ENCODE measurements around the gene SLX4.

DNA sequence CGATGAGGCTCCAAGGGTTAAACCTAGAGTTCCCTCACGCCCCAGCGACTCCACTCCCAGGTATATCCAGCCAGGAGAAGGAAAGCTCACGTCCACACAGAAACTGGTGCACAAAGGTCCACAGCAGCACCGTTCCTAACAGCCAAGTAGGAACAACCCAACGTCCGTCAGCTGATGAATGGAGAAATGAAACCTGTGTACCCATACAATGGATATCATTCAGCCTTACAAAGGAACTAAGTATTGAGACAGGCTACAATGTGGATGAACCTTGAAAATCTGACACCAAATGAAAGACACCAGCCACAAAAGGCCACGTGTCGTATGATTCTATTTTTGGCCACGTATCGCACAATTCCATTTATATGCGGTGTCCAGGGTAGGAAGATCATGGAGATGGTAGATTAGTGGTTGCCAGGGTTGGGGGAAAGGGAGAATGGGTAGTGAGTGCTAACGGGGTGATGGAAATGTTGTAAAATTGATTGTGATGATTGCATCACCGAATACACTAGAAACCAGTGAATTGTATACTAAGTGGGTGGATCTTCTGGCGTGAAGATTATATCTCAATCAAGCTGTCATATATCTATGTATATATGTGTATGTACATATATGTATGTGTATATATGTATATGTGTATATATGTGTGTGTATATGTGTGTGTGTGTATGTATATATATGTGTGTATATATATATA, 64.3 kb downstream of the SLX4 start:
- TF ChIP-seq EZH2 (IDR thresholded peaks at IDR 0.05; ENCODE audit: insufficient read depth, poor library complexity, severe bottlenecking) (no peak), EZH2phosphoT487 (IDR thresholded peaks at IDR 0.05; ENCODE audit: insufficient read depth, low read depth) (no peak)

Measured in GM23248 (cell line).